Raji (cell line): ENCODE data around the gene APLP1.

ENCODE experiments used
- POLR2A ChIP-seq: IDR thresholded peaks from 2 replicates; pipeline ENCODE4 v1.6.1; 2011; ENCODE audit warnings: low read depth, low read length, control low read depth; ENCODE audit not compliant: insufficient read depth

The APLP1 gene

DNA sequence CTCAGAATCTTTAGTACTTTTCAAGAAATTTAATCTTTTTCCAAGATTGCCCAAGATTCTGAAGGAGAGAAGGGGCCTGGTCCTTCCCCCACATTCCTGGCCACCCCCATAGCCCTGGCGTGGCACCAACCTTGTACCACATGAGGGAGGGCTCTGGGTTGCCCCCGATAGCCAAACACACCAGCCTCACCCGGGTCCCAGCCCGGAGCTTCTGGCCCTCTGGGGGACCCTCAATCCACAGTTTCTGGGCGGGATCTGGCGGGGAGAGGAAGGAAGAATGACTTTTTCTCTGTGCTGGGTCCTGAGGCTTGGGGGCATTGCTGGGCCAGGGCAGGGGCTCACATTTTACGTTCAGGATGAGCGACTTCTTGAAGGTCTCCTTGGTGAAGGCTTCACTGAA lies 20.5 kb upstream of the APLP1 start:
- no peak for TF ChIP-seq POLR2A

DNA sequence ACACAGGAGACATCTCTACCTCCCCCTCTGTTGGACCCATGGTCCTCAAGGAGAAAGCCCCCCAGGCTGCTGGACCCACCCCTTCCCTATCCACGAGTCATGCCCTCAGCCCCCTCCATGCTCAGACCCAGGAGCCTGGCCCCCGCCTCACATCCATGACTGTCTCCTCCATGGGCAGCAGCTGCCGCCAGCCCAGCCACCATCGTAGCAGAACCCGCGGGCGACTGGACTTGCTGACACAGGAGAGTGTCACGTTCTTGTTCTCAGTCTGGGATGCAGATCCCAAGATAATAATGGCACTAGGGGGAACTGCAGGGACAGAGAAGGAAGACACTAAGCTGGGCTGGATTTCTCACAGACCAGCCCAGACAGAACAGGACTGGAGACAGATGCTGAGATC lies 19.9 kb upstream of the APLP1 start:
- no peak for TF ChIP-seq POLR2A

DNA sequence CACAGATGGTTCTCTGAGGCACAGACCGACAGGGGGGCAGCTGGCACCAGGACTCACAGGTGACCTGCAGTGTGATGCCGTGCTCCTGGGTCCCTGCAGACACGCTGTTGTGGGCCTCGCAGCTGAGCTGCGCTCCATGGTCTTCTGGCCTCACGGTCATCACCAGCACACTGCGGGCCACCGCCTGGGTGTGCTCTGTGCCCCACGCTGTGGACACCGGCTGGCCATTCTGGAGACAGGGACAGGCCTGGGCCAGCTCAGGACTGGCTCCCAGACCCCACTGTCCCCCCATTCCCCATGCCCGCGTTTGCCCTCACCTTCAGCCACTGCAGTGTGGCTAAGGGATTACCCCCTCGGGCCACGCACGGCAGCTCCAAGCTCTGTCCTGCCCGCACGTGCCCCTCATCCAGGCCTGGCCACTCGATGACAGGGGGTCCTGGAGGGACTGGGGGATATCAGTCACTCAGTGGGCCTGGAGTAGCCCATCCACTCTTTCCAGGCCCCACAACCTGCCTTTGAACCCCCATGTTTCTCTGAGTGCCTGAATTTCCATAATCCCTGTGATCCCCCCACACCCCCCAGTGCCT lies 19.4 kb upstream of the APLP1 start:
- no peak for TF ChIP-seq POLR2A

DNA sequence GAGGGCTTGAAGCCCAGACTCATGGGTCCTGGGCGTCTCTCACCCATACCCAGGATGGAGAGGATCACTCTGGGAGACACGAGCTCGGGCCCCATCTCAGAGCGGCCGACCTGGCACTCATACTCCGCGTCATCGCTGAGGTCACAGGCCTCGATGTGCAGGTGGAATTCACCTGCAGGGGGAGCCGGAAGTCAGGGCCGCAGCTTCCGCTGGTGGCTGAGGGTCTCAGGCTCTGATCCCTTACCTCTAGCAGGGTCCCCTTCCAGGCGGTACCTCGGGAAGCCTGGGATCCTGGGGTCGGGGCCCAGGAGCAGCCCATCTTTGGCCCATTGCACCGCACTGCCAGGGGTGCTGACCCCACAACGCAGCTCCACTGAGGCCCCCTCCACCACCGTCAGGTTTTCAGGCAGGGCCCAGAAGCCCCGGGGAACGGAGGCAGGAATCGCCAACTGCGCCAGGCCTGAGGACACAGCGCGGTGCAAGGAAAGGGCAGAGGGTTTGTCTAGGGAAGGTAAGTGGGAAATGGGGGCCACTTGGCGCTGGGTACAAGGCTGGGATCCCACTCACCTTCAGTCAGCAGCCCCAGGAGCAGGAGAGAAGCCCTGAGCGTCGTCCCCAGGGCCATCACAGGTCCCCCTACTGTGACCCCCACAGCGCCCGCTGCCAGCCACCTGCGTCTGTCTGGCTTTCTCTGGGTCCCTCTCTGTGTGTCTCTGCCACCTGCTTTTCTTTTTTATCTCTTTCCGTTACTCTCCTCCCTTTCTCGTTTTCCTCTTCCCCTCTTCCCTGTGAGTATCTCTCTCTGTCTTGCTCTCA lies 17.0 kb upstream of the APLP1 start:
- TF ChIP-seq POLR2A: no peak

DNA sequence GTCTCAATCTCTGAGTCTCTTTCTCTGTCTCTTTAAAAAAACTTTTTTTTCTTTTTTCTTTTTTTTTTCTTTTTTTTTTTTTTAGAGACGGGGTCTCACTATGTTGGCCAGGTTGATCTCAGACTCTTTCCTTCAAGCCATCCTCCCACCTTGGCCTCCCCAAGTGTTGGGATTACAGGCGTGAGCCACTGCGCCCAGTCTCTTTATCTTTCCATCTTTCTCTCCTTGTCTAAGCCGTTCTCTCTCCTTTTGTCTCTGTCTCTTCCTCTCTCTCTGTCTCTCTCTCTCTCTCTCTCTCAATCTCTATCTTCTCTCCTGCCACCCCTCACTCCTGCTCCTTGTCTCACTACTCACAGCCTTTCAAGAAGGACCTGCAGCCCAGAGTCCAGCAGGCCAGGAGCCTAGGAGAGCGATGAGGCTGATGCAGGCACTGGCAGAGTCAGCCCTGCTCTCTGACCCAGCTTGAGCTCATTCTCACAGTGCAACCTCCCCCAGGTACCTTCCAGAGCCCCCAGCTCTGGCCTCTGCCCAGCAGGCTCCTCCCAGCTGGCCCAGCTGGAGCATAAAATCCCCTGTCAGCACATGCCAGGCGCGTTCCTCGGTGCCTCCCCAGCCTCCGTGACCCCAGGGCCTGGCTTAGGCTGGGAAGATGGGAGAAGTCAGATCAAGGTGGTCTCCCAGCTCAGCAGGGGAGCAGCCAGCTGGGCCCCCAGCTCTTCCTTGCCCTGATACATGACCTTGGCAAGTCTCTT lies 16.2 kb upstream of the APLP1 start, which contains the start of gene NPHS1:
Gene NPHS1, minus strand, starts transcription at position 476 of the 752 bp plus-strand sequence. CDS start 667 bp downstream, outside the sequence.
- TF ChIP-seq POLR2A: no peak

DNA sequence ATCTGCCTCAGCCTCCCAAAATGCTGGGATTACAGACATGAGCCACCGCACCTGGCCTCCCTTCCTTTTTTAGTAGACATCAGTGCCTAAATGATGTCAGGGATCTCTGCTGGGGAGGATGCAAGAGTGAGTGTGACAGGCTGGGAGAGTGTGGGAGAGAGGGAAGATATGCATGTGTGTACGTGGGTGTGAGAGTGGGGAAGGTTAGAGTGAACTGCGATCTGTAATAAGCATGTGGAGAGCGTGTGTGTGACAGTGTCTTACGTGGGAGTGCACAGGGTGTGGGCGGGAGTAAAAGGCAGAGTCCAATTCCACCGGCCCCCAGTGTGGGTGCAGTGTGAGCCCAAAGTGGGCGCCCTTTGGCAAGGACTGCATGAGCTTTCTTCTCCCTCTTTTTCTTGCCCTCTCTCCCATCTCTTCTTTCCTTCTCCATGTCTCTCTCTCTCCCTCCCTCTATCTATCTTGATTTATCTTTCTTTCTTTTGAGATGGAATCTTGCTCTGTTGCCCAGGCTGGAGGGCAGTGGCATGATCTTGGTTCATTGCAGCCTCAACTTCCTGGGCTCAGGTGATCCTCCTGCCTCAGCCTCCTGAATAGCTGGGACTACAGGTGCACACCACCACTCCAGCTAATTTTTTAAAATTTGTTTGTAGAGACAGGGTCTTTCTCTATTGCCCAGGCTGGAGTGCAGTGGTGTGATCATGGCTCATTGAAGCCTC lies 15.2 kb upstream of the APLP1 start:
- TF ChIP-seq POLR2A: no peak

DNA sequence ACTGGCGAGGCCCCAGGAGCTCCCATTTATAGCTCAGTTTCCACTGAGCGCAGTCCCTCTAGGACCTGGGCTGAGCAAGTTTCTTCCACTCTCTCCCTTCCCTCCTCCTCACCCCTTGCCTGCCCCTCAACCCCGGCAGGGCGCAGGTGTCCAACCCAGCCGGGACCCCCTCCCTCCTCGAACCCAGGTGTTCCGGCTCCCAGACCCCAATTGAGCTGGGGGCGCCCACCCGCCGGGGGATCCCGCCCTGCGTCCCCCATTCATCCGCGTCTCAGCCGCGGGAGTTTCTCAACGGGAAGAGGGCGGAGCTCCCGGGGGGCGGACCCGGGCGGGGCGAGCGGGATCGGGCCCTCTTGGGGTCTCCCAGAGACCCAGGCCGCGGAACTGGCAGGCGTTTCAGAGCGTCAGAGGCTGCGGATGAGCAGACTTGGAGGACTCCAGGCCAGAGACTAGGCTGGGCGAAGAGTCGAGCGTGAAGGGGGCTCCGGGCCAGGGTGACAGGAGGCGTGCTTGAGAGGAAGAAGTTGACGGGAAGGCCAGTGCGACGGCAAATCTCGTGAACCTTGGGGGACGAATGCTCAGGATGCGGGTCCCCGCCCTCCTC lies 11.7 kb upstream of the APLP1 start, which contains the start of gene KIRREL2:
Gene KIRREL2, plus strand, starts transcription at position 366 of the 604 bp plus-strand sequence. Its CDS starts 209 bp downstream, at position 575.
- no peak for TF ChIP-seq POLR2A

DNA sequence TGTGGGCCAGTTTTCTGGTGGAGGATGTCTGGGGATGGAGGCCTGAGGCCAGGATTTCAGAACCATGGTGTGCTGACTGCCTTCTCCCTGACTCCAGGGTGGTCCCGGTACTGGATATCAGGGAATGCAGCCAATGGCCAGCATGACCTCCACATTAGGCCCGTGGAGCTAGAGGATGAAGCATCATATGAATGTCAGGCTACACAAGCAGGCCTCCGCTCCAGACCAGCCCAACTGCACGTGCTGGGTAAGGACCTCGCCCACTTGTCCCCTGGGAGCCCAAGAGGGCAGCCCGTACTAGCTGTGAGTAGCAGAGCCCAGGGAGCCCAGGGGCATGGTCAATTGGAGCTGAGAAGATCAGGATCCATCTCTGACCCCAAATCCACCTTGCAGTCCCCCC lies 10.1 kb upstream of the APLP1 start:
- no peak for TF ChIP-seq POLR2A

DNA sequence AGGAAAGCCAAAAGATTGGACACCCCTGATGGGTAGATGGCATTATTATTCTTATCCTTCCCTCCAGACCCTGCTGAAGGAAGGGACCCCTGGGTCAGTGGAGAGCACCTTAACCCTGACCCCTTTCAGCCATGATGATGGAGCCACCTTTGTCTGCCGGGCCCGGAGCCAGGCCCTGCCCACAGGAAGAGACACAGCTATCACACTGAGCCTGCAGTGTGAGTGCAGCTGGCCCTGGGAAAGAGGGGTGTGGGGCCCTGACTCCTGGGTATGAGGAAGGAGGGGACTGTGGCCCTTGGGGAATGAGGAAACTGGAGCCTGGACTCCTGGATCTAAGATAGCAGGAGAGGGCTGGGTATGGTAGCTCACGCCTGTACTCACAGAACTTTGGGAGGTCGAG lies 9.0 kb upstream of the APLP1 start:
- no peak for TF ChIP-seq POLR2A

DNA sequence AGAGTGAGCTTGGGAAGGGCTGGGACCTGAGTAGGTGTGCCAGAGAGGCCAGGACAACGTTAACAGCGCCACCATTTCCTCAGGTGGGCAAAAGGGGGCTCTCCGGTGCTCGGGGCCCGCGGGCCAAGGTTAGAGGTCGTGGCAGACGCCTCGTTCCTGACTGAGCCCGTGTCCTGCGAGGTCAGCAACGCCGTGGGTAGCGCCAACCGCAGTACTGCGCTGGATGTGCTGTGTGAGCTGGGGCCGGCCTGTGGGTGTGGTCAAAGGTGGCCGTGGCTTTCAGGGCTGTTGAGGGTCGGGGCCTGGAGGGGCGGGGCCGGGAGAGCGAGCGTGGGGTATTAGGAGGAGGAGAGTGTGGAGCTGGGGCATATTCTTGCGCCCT lies 7.9 kb upstream of the APLP1 start:
- TF ChIP-seq POLR2A: no peak

DNA sequence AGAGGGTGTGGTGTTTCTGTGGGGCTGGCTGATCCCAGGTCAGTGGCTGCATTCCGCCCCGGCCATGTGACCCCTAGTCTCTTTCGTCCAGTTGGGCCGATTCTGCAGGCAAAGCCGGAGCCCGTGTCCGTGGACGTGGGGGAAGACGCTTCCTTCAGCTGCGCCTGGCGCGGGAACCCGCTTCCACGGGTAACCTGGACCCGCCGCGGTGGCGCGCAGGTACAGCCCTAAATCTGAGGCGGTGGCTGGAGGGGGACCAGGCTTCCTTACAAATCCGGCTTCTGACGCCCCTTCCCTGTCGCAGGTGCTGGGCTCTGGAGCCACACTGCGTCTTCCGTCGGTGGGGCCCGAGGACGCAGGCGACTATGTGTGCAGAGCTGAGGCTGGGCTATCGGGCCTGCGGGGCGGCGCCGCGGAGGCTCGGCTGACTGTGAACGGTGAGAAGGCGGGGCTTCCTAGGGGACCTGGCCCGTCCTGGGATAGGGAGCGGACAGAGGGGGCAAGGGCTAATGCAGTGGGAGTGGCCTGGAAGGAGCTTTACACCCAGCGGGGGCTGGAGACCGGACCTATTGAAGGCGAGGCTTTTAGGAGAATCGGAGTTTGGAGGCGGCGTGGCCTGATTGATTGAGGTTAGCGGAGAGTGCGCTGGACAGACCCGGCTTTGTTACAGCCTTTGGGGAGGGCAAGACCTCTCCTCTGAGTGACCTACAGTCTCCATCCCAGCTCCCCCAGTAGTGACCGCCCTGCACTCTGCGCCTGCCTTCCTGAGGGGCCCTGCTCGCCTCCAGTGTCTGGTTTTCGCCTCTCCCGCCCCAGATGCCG lies 7.3 kb upstream of the APLP1 start:
- TF ChIP-seq POLR2A: no peak

DNA sequence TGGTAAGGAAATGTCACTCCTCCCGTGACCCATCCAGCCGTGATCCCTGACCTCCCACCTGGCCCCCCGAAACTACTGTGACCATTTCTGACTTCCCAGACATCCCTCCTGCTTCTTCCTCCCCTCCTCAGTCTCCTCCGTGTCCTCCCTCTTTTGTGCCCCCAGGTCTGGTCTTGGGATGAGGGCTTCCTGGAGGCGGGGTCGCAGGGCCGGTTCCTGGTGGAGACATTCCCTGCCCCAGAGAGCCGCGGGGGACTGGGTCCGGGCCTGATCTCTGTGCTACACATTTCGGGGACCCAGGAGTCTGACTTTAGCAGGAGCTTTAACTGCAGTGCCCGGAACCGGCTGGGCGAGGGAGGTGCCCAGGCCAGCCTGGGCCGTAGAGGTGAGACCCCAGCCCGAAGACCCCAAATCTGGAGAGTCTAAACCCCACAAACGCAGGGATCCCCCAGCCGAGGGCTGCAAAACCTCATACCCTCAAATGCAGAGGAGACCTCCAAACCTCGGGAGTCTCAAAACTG lies 6.7 kb upstream of the APLP1 start:
- no peak for TF ChIP-seq POLR2A

DNA sequence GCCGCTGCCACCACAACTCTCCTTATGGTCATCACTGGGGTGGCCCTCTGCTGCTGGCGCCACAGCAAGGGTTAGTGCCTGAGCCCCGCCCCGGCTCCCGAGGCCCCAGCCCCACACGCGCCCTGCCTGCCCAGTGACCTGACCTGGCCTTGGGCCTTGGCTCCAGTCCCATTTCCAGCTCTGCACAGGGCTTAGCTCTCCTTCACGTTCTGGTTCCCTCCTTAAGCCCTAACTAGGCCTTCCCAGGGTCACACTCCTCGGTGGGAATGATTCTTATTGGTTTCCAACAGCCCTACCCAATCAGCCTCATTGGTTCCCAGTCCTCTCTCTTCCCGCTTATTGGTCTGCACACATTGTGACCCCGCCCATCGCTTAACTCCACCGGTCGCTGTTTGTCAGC lies 5.8 kb upstream of the APLP1 start:
- no peak for TF ChIP-seq POLR2A

DNA sequence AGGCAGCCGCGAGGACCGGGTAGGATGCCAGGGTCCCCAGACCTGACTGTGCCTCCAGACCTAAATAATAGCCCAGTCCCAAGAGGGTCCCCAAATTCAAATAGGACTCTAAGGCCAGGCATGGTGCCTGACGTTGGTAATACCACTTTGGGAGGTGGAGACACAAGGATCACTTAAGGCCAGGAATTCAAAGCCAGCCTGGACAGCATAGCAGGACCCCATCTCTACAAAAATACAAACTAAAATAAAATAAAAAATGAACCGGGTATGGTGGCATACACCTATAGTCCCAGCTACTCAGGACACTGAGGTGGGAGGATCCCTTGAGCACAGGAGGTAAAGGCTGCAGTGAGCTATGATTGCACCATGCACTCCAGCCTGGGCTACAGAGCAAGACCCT lies 5.4 kb upstream of the APLP1 start:
- no peak for TF ChIP-seq POLR2A

DNA sequence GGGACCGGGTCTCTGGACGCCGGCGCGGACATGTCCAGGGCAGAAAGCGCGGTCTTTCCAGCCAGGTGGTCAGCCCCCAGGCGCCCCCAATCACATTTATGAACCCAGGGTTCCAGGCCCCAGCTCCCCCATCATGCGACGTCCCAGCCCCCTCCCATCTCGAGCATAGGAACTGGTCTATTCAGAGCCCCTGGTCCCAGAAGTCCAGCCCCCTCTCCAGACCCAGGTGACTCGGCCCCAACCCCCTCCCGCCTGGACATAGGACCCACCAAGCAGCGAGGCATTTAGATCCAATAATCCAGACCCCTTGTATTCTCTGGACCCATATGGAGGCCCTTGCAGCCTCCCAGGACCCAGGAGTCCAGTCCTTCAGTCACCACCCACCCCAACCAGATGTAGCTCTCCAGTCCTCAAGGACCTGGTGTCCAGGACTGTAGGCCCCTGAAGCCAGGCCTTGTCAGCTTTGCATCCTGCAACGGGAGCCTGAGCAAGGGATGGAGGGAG lies 501 bp downstream of the APLP1 start:
- no peak for TF ChIP-seq POLR2A
